Ascending aorta (tissue), 2 donors: ENCODE data around the gene GJB2. TPM values are rescaled to one million over a fixed set of nuclear protein-coding genes. Genes with fewer than 3 reads are reported as not detected.

Experiments
- DNase-seq, 2 donors: peaks; one replicate each; pipeline ENCODE4 v3.0.0-alpha.2; 2019; ENCODE audit warnings: low spot score in 2 of 2
- H3K27ac ChIP-seq, 2 donors: fragments of 200-600 bp; sonication (generic); one replicate each; pipeline ENCODE4 v1.5.1; 2016 to 2017; ENCODE audit warnings: mild to moderate bottlenecking in 1 of 2
- H3K27me3 ChIP-seq: fragments of 200-600 bp; sonication (generic); one replicate; pipeline ENCODE4 v1.5.1; 2017
- H3K36me3 ChIP-seq, 2 donors: fragments of 200-600 bp; sonication (generic); one replicate each; pipeline ENCODE4 v1.5.1; 2016
- H3K4me1 ChIP-seq, 2 donors: fragments of 200-600 bp; sonication (generic); one replicate each; pipeline ENCODE4 v1.5.1; 2016 to 2017; ENCODE audit warnings: mild to moderate bottlenecking in 1 of 2
- H3K4me3 ChIP-seq, 2 donors: fragments of 200-600 bp; sonication (generic); one replicate each; pipeline ENCODE4 v1.5.1; 2016 to 2017; ENCODE audit warnings: mild to moderate bottlenecking in 1 of 2
- H3K9me3 ChIP-seq, 2 donors: fragments of 200-600 bp; sonication (generic); one replicate each; pipeline ENCODE4 v1.5.1; 2016
- intact Hi-C: fragments of 100-400 bp; cut with DNase I; formaldehyde crosslinking; loops from one replicate; pipeline ENCODE4 v1.15.1; 2023
- total RNA-seq: library from RNA; depleted of rRNA; stranded (reverse); fragments of >200 nt; gene quantifications from one replicate; pipeline ENCODE4 v1.1.0, GENCODE V29; 2016
- TF ChIP-seq, protein P1 (sequence below), 3 experiments: fragments of 200-600 bp in 2 of 3; fragments of 450-650 bp in 1 of 3; sonication (generic) in 2 of 3; IDR thresholded peaks; one replicate each; pipeline ENCODE4 v1.5.1; 2016 to 2019; ENCODE audit warnings: antibody characterized with exemption in 3 of 3, mild to moderate bottlenecking in 1 of 3, moderate library complexity in 1 of 3

GJB2 gene
- total RNA-seq = 0.21 TPM

DNA sequence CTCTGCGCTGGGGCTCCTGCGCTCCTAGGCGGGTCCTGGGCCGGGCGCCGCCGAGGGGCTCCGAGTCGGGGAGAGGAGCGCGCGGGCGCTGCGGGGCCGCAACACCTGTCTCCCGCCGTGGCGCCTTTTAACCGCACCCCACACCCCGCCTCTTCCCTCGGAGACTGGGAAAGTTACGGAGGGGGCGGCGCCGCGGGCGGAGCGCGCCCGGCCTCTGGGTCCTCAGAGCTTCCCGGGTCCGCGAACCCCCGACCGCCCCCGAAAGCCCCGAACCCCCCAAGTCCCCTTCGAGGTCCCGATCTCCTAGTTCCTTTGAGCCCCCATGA, at the start of gene GJB2:
GJB2 (minus strand) TSS at position 103 of the 326 bp plus-strand sequence. CDS start 3,357 bp downstream, outside the sequence.
- Histone ChIP-seq H3K4me3 (peak within 1 kb of the TSS; percentile 58 to 59), H3K9me3 (no peaks in the 10 kb centered on the region), H3K36me3 (no peaks in the 10 kb centered on the region), H3K4me1 (peaks cover 7 to 18% of the 10 kb centered on the region in 2 donors), H3K27ac (no peak within 1 kb of the TSS), H3K27me3 (peaks cover 25% of the 10 kb centered on the region)
- no peak for DNase-seq
- intact Hi-C loops = loop anchor here (10.0 kb wide), 1 partner anchor 302 kb away; no protein-coding TSS in a partner anchor
- TF ChIP-seq, protein P1, sequence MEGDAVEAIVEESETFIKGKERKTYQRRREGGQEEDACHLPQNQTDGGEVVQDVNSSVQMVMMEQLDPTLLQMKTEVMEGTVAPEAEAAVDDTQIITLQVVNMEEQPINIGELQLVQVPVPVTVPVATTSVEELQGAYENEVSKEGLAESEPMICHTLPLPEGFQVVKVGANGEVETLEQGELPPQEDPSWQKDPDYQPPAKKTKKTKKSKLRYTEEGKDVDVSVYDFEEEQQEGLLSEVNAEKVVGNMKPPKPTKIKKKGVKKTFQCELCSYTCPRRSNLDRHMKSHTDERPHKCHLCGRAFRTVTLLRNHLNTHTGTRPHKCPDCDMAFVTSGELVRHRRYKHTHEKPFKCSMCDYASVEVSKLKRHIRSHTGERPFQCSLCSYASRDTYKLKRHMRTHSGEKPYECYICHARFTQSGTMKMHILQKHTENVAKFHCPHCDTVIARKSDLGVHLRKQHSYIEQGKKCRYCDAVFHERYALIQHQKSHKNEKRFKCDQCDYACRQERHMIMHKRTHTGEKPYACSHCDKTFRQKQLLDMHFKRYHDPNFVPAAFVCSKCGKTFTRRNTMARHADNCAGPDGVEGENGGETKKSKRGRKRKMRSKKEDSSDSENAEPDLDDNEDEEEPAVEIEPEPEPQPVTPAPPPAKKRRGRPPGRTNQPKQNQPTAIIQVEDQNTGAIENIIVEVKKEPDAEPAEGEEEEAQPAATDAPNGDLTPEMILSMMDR (IDR thresholded peaks at IDR 0.05) = no peak

DNA sequence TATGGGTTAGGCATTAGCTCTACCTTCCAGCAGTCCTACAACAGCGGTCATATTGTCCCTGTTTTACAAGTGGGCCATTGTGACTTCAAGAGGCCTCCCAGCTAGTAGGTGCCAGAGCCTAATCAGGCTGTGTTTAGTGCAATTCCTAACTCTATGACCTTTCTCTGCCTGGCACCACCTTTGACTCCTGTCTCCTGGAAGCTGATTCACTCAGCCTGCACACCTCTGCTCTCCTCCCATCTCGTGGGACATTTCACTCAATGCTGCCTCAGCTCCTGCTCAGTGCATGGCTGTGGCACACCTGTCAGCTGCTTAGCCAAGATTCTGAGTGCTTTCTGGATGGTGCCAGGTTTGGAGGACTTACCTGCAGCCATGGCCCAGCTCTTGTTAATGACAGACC, 48.9 kb upstream of the GJB2 start:
- Histone ChIP-seq H3K27me3 (no peaks in the 10 kb centered on the region), H3K4me3 (no peak overlapping the region), H3K36me3 (no peaks in the 10 kb centered on the region), H3K4me1 (no peaks in the 10 kb centered on the region), H3K9me3 (no peaks in the 10 kb centered on the region), H3K27ac (no peak overlapping the region)
- intact Hi-C loops = no loop called here
- DNase-seq = no peak
- TF ChIP-seq, protein P1 (IDR thresholded peaks at IDR 0.05) = no peak

DNA sequence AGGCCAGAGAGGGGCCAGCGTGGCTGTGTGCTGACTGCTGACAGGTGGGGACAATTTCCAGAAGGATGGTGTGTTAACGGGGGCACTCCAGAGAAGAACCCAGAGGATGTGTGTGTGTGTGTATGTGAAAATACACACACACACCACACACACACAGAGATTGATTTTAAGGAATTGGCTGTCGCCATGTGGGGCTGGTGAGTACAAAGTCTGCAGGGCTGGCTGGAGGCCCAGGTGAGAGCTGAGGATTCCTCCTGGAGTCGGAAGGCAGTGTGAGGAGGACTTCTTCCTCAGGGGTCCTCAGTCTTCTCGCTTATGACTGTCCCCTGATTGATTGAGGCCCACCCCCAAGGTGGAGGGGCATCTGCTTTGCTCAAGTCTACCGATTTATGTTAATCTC, 47.0 kb upstream of the GJB2 start:
- TF ChIP-seq, protein P1 (IDR thresholded peaks at IDR 0.05) = no peak
- H3K4me1 ChIP-seq = no peaks in the 10 kb centered on the region

DNA sequence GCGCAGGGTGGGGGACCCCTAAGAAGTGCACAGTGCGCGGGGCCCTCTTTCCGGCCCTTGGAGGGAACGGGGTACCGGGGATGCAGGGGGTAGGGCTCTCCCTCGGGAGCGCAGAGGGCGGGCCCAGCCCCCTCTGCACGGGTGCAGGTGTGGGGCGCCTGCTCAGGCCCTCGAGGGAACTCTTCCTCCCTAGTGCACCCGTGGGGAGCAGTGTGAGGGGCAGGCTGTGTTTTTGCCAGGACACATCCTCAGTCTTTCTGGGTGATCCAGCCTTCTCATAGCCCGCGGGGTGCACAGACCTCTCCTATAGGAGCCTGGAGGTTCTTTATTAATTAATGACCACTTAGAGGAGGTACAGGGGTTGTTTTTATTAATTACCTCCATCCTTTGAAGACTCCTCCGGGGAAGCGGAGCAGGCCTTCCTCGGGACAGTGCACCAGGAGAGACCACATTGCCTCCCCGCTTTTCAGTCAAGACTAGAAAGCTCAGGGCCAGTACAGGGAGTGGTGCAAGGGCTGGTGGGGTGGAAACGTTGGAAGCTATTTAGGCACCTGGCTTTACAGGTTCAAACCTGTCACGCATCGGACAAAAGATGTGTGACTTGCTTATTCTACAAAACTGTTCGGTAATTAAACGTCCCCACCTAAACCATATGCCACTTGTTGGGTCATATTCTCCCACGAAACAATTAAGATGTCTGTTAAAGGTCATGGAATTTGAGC, 40.0 kb upstream of the GJB2 start:
- no peak for DNase-seq
- Histone ChIP-seq H3K4me1 (no peaks in the 10 kb centered on the region), H3K27me3 (no peaks in the 10 kb centered on the region), H3K36me3 (no peaks in the 10 kb centered on the region), H3K4me3 (peak overlapping the region in 1 of 2 donors; percentile 45), H3K9me3 (no peaks in the 10 kb centered on the region), H3K27ac (no peak overlapping the region)
- intact Hi-C loops = no loop called here
- TF ChIP-seq, protein P1 (IDR thresholded peaks at IDR 0.05) = no peak

More for the DNA sequence above, 47.0 kb upstream of the GJB2 start:
- no peak for DNase-seq
- Histone ChIP-seq H3K27me3 (no peaks in the 10 kb centered on the region), H3K36me3 (no peaks in the 10 kb centered on the region), H3K4me3 (no peak overlapping the region), H3K9me3 (no peaks in the 10 kb centered on the region), H3K27ac (no peak overlapping the region)
- intact Hi-C loops = no loop called here

DNA sequence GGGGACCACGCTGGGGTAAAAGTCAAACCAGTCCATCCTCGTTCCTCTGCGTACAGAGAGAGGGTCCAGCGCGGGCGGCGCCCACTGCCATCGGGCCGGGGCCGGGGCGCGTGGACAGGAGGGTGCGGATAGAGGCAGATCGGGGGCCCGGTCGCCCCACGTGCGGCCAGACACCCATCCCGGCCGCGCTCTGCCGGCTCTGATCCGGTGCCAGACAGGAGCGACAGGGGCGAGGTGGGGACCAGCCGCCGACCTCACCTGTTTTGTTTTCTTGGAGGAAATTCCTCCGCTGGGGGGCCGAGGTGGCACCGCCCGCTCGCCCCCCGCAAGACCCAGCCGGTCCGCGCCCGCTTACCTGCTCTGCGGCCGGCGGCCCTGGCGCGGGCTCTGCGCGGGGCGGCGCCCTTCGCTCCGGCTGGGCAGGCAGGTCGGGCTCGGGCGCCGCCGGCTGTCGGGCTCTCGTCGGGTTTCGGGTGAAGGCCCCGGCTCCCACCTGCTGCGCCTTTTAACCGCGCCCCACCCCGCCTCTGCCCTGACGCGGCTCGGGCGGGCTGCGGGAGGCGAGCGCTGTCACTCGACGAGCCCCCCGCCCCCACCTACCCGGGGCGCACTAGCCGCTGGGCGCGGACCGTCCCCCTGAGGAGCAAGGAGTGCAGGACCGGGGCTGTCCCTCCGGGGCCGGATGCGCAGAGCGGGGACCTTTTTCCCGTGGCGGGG, 39.3 kb upstream of the GJB2 start, which contains the start of gene GJB6:
GJB6 (minus strand) TSS at position 481 of the 717 bp plus-strand sequence. CDS start 8,839 bp downstream, outside the sequence.
- H3K27me3 ChIP-seq = no peaks in the 10 kb centered on the region
- H3K9me3 ChIP-seq = no peaks in the 10 kb centered on the region
- DNase-seq = peak in 1 of 2 donors; percentile 46
- intact Hi-C loops = no loop called here
- peak within 1 kb of the TSS; percentile 28 to 45 for H3K4me3 ChIP-seq
- no peak within 1 kb of the TSS for H3K27ac ChIP-seq
- H3K4me1 ChIP-seq = no peaks in the 10 kb centered on the region
- TF ChIP-seq, protein P1 (IDR thresholded peaks at IDR 0.05) = no peak
- H3K36me3 ChIP-seq = no peaks in the 10 kb centered on the region
